Retinal pigment epithelial cell (primary cell): ENCODE results near the gene TULP4.
"Not testable (repeated sequence)": the region's sequence is repeated elsewhere in the genome, so short reads cannot be mapped to it uniquely, and the experiment has no call there.

Source experiments
- DNase-seq: peaks from one replicate; pipeline ENCODE4 v3.0.0-alpha.2; 2010; ENCODE audit warnings: low read depth
- H3K4me3 ChIP-seq: 2 replicates; pipeline ENCODE4 v1.5.1; 2011; ENCODE audit warnings: mild to moderate bottlenecking, low read length, control low read depth, moderate library complexity
- CTCF ChIP-seq: conservative IDR thresholded peaks from 2 replicates; pipeline ENCODE4 v1.5.1; 2011; ENCODE audit warnings: low read depth, low read length, control low read depth, inconsistent platforms

The TULP4 gene

DNA sequence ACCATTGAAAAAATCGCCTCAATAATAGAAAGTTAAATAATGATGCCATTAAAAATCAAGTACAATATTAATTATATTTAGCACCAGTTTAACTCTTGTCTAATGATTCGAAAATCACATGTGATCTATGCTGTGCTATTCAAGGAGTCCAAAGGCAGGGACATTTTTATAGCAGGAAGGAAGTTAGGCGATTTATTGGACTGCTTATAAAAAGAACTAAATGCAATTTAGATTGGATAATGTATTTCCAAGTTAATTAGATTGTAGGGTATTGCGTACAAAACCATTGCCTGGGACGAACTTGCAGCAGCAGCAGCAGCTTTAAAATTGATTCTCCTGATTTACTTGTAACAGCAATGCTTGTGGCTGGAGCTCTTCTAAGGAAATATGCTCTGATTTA, 160.2 kb downstream of the TULP4 start:
- no peak for TF ChIP-seq CTCF
- no peak overlapping the region for H3K4me3 ChIP-seq
- no peak for DNase-seq

- peak; percentile 63 for DNase-seq
- no peak for TF ChIP-seq CTCF
- H3K4me3 ChIP-seq, result no peak overlapping the region
Measured at GRCh38 chr6:158474961-158475343, 162.7 kb downstream of the TULP4 start.

GRCh38 chr6:158475344-158476302, 163.4 kb downstream of the TULP4 start:
- DNase-seq, result peak; percentile 94
- no peak for TF ChIP-seq CTCF
- no peak overlapping the region for H3K4me3 ChIP-seq

DNA sequence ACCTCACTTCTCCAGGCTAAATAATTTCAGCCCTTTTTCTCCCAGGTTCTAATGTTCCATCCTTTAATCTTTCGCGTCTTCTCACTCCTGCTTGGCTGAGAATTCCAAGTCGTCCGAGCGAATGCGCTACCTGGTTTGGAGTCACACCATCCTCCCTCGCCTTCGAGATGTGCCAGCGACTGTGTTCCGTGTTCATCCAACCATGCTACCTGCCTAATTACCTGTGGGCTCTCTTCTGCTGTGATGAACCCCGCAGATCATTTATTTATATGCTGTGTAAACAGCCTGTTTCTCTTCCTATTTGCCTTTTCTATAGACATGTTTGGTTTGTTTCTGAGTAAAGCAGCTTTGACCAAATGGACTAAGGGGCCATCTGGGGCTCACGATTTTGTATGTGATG, 164.1 kb downstream of the TULP4 start:
- no peak for TF ChIP-seq CTCF
- no peak for DNase-seq
- no peak overlapping the region for H3K4me3 ChIP-seq

DNA sequence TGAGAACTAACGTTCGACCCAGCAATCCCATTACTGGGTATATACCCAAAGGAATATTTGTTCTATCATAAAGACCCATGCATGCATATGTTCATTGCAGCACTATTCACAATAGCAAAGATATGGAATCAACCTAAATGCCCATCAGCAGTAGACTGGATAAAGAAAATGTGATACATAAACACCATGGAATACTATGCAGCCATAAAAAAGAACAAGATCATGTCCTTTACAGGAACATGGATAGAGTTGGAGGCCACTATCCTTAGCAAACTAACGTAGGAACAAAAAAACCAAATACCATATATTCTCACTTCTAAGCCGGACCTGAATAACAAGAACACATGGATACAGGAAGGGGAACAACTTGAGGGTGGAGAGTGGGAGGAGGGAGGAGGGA, 165.5 kb downstream of the TULP4 start:
- not testable (repeated sequence) for DNase-seq, H3K4me3 ChIP-seq

GRCh38 chr6:158480989-158481388, 168.7 kb downstream of the TULP4 start:
- no peak for DNase-seq
- no peak for TF ChIP-seq CTCF

DNA sequence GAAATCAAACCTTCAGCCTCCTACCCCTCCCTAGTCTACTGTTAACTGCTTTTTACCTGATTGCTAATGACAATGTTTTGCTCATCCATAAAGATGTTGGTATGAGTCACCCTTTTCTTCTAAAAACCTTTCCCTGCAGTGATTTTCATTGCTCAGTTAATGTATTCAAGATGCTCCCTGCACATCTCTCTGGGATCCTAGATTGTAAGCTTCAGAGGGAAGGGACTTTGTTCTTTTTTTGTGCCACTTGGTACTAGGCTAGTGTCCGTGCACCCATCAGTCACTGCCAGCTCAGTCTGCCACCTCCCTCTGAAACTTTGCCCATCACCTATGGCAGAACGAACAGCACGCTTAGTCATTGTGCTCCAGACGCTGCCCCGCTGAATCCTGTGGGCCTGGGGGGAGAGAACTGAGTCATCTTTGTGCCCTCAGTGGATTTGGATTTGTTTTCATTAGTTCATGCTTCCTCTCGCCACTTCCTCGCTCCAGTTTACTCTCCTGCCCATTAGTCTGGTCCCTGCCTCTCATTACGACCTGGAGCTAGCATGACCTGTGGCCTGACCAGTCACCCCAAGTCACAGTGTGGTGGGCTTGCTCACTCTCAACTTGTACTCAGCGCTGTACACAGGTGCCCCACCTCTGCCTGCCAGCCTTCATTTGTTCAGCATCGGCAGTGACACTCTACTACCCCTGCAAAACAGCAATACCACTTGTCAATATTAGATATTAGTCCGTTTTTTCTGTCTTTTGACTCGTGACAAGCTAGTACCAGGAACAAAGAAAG, 169.6 kb downstream of the TULP4 start:
- H3K4me3 ChIP-seq, result no peak overlapping the region
- no peak for TF ChIP-seq CTCF
- DNase-seq, result no peak

More at GRCh38 chr6:158480989-158481388, 168.7 kb downstream of the TULP4 start:
- no peak overlapping the region for H3K4me3 ChIP-seq
